Prostate gland (tissue), 2 donors: Measurements from ENCODE around the gene BTBD9. TPM values are rescaled to one million over a fixed set of nuclear protein-coding genes. Genes with fewer than 3 reads are reported as not detected.

Source experiments
- DNase-seq: peaks from one replicate; pipeline ENCODE4 v3.0.0-alpha.2; 2019; ENCODE audit warnings: low spot score
- H3K27ac ChIP-seq, 2 donors: fragments of 200-600 bp; sonication (generic); 2 replicates each; pipeline ENCODE4 v1.5.1; 2017 to 2019
- H3K27me3 ChIP-seq: fragments of 200-600 bp; sonication (generic); replicated peaks from 2 replicates; pipeline ENCODE4 v1.5.1; 2019; ENCODE audit not compliant: insufficient read depth
- H3K36me3 ChIP-seq, 2 donors: fragments of 200-600 bp; sonication (generic); 1 replicate in 1 of 2; 2 replicates in 1 of 2; pipeline versions ENCODE4 v1.5.1 to v1.8.1; 2017 to 2019
- H3K4me1 ChIP-seq: fragments of 200-600 bp; sonication (generic); replicated peaks from 2 replicates; pipeline ENCODE4 v1.5.1; 2019
- H3K4me3 ChIP-seq, 2 donors: fragments of 200-600 bp; sonication (generic); 2 replicates each; pipeline ENCODE4 v1.5.1; 2017 to 2019
- H3K9me3 ChIP-seq: fragments of 200-600 bp; sonication (generic); 2 replicates; pipeline ENCODE4 v1.5.1; 2017
- POLR2A ChIP-seq: fragments of 450-650 bp; IDR thresholded peaks from one replicate; pipeline ENCODE4 v1.6.1; 2016; ENCODE audit warnings: antibody characterized with exemption, mild to moderate bottlenecking
- POLR2AphosphoS5 ChIP-seq: sonication (generic); formaldehyde crosslinking; IDR thresholded peaks from one replicate; pipeline ENCODE4 v1.6.1; 2017; ENCODE audit warnings: antibody characterized with exemption
- WGBS: methylation state at CpG from one replicate; pipeline ENCODE4 v1.1.5; 2018; 5-methylcytosine and 5-hydroxymethylcytosine counted together
- intact Hi-C: fragments of 100-400 bp; cut with DNase I; formaldehyde crosslinking; loops from one replicate; pipeline ENCODE4 v1.14.2; 2022
- total RNA-seq, 2 donors: library from RNA; depleted of rRNA; stranded (reverse); fragments of >200 nt; gene quantifications; one replicate each; pipeline ENCODE4 v1.1.0, GENCODE V29; 2016
- TF ChIP-seq, protein P1 (sequence below), 4 experiments: fragments of 200-600 bp in 2 of 4; fragments of 450-650 bp in 2 of 4; sonication (generic) in 2 of 4; IDR thresholded peaks; 1 replicate in 3 of 4; 2 replicates in 1 of 4; pipeline ENCODE4 v1.5.1; 2016 to 2019; ENCODE audit warnings: antibody characterized with exemption in 4 of 4, mild to moderate bottlenecking in 2 of 4, moderate library complexity in 2 of 4

BTBD9 gene
- total RNA-seq, 2 donors from 2014 or later: 11.2 to 17.4 TPM

DNA sequence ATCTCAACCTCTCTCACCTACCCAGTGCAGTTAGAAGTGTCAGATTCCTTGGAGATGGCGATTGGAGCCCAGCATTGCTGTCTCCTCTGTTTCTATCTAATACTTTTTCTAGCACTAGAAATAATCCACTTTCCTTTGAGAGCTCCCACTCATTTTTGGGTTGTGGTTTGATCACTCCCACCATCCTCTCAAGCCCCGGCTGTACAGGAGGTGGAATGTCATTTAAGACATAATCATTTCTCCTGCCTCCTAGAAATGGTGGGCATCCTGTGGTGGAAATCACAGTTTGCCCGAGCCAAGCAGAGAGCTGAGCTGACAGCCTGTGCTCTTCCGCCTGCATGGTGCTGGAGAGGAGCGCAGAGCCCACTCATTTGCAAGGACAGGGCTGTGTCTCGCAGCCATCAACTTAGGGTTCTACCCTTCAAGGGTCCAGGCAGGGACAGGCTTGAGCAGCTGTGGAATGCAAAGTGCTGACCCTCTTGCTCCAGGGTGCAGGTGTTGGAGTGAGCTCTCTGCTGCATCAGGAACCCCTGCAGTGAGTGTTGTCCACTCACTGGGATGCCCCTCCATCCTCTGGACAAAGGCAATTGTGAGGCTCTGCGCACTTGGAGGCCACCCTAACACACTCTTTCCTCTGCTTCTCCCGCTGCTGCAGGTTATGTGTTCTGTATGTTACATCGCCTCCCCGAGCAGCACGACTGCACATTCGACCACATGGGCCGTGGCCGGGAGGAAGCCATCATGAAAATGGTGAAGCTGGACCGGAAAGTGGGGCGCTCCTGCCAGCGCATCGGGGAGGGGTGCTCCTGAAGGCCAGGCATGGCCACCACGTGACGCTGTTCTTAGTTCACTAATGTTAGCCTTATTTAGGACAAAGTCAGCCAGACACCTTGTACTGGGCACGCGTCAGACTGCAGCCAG lies 487.9 kb downstream of the BTBD9 start:
- intact Hi-C loops: no loop called here

DNA sequence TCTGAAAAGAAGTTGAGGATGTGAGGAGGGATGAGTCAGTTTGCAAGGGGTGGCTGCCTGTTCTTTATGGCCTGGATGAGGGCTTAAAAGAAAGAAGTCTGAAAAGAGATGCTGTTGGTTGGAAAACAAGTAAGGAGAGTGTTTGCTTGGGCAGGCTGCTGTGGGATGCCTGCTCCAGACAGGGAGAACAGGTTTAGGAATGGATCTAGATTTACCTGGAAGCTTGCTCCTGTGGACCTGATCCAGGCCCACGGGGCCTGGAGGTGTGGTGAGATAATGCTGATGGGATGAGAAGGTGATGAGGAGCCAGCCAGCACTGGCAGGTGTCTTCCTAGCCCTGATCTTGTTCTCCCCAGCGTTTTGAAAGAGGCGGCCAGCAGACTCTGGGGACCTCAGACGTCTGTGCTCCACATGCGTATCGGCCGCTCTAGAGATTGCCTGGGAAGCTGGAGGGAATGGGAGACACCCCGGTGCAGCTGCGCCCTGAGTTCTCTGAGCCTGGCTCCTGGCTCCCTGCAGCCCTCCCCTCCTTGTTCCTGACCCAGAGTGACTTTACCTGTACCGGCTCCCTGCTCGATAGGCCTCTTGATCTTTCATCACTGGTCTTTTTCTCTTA lies 488.9 kb downstream of the BTBD9 start:
- H3K27ac ChIP-seq: no peak overlapping the region
- no peak for DNase-seq
- no peaks in the 10 kb centered on the region for H3K27me3 ChIP-seq
- 78% methylated on average over 11 of the region's 11 CpGs for WGBS
- no peaks in the 10 kb centered on the region for H3K9me3 ChIP-seq
- no peaks in the 10 kb centered on the region for H3K36me3 ChIP-seq
- TF ChIP-seq POLR2AphosphoS5: no peak
- no peak for TF ChIP-seq POLR2A
- TF ChIP-seq, protein P1, sequence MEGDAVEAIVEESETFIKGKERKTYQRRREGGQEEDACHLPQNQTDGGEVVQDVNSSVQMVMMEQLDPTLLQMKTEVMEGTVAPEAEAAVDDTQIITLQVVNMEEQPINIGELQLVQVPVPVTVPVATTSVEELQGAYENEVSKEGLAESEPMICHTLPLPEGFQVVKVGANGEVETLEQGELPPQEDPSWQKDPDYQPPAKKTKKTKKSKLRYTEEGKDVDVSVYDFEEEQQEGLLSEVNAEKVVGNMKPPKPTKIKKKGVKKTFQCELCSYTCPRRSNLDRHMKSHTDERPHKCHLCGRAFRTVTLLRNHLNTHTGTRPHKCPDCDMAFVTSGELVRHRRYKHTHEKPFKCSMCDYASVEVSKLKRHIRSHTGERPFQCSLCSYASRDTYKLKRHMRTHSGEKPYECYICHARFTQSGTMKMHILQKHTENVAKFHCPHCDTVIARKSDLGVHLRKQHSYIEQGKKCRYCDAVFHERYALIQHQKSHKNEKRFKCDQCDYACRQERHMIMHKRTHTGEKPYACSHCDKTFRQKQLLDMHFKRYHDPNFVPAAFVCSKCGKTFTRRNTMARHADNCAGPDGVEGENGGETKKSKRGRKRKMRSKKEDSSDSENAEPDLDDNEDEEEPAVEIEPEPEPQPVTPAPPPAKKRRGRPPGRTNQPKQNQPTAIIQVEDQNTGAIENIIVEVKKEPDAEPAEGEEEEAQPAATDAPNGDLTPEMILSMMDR (IDR thresholded peaks at IDR 0.05): no peak
- H3K4me1 ChIP-seq: no peaks in the 10 kb centered on the region
- intact Hi-C loops: no loop called here
- H3K4me3 ChIP-seq: no peak overlapping the region

More for the DNA sequence above, 487.9 kb downstream of the BTBD9 start:
- H3K27me3 ChIP-seq: no peaks in the 10 kb centered on the region
- TF ChIP-seq POLR2AphosphoS5: no peak
- TF ChIP-seq, protein P1 (IDR thresholded peaks at IDR 0.05): no peak
- no peak for TF ChIP-seq POLR2A
- 95% methylated on average over 22 of the region's 22 CpGs for WGBS
- H3K4me1 ChIP-seq: no peaks in the 10 kb centered on the region
- H3K36me3 ChIP-seq: no peaks in the 10 kb centered on the region
- H3K9me3 ChIP-seq: no peaks in the 10 kb centered on the region
- H3K4me3 ChIP-seq: no peak overlapping the region
- no peak overlapping the region for H3K27ac ChIP-seq
- no peak for DNase-seq

DNA sequence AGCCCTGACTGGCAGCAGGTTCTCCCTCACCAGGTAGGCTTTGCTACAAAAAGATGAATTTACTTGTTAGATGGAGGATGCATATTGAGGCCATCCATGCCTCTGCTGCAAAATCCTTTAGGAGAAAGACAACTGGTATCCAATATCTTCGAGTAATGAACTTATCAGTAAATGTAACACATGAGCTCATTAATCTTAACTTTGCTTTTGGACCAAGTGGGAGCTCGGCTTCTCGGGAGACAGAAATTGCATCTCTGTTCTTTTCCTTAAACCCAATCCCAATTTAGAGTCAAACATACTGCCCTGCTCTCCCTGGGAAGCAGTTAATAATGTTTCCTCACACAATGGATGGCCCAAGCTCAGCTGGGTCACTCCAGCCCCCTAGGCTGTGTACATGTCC lies 489.7 kb downstream of the BTBD9 start:
- Histone ChIP-seq H3K27me3 (no peaks in the 10 kb centered on the region), H3K9me3 (no peaks in the 10 kb centered on the region), H3K4me1 (no peaks in the 10 kb centered on the region), H3K27ac (no peak overlapping the region), H3K36me3 (no peaks in the 10 kb centered on the region), H3K4me3 (no peak overlapping the region)
- DNase-seq: no peak
- 92% methylated on average over 3 of the region's 3 CpGs for WGBS
- intact Hi-C loops: no loop called here
- TF ChIP-seq POLR2A: no peak
- TF ChIP-seq POLR2AphosphoS5: no peak
- TF ChIP-seq, protein P1 (IDR thresholded peaks at IDR 0.05): no peak

DNA sequence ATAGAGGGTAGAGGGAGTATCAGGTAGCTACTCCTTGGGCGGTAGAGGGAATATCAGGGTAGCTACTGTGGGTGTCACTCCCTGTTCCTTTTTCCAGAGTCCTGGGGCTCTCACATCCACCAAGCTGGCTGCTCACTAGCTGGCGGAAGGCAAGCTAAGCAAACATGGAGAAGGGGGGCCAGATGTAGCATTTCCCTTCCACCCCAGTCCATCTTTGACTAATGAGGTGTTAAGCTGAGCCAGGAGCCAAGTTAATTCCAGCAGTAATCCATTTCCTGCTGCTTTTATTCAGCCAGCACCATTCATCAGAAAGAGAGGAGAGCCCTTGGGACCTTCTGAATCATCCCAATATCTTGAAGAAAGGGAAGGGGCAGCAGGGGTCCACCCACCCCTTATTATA lies 490.2 kb downstream of the BTBD9 start:
- TF ChIP-seq POLR2A (no peak), POLR2AphosphoS5 (no peak)
- TF ChIP-seq, protein P1 (IDR thresholded peaks at IDR 0.05): no peak
- H3K27me3 ChIP-seq: no peaks in the 10 kb centered on the region
- DNase-seq: no peak
- no peak overlapping the region for H3K27ac ChIP-seq
- no peaks in the 10 kb centered on the region for H3K36me3 ChIP-seq
- H3K4me1 ChIP-seq: no peaks in the 10 kb centered on the region
- intact Hi-C loops: no loop called here
- 96% methylated on average over 2 of the region's 2 CpGs for WGBS
- no peaks in the 10 kb centered on the region for H3K9me3 ChIP-seq
- no peak overlapping the region for H3K4me3 ChIP-seq
